WERI-Rb-1 (cell line): Measurements from ENCODE around the gene DOCK10.
"Not testable (repeated sequence)": the region's sequence is repeated elsewhere in the genome, so short reads cannot be mapped to it uniquely, and the experiment has no call there.

Source experiments
- DNase-seq: peaks from one replicate; pipeline ENCODE4 v3.0.0-alpha.2; 2020
- H3K27ac ChIP-seq: fragments of 250-450 bp; sonication (Bioruptor Pico); 2 replicates; pipeline ENCODE4 v1.5.1; 2020; ENCODE audit warnings: mild to moderate bottlenecking, moderate library complexity
- H3K27me3 ChIP-seq: fragments of 250-450 bp; sonication (Bioruptor Pico); 2 replicates; pipeline ENCODE4 v1.5.1; 2021; ENCODE audit warnings: mild to moderate bottlenecking, low read depth, moderate library complexity; ENCODE audit not compliant: insufficient read depth, severe bottlenecking
- H3K36me3 ChIP-seq: fragments of 250-450 bp; sonication (Bioruptor Pico); 2 replicates; pipeline ENCODE4 v1.5.1; 2020; ENCODE audit warnings: mild to moderate bottlenecking, moderate library complexity
- H3K4me3 ChIP-seq: 2 replicates; pipeline ENCODE4 v1.5.1; 2011; ENCODE audit warnings: low read depth, mild to moderate bottlenecking, control low read depth, low read length
- H3K9me3 ChIP-seq: fragments of 250-450 bp; sonication (Bioruptor Pico); 2 replicates; pipeline ENCODE4 v1.5.1; 2021; ENCODE audit warnings: mild to moderate bottlenecking, moderate library complexity; ENCODE audit not compliant: severe bottlenecking
- TF ChIP-seq, protein P1 (sequence below): IDR thresholded peaks from 2 replicates; pipeline ENCODE4 v1.5.1; 2011; ENCODE audit warnings: low read depth, mild to moderate bottlenecking, control low read depth, inconsistent platforms, low read length

Gene DOCK10

DNA sequence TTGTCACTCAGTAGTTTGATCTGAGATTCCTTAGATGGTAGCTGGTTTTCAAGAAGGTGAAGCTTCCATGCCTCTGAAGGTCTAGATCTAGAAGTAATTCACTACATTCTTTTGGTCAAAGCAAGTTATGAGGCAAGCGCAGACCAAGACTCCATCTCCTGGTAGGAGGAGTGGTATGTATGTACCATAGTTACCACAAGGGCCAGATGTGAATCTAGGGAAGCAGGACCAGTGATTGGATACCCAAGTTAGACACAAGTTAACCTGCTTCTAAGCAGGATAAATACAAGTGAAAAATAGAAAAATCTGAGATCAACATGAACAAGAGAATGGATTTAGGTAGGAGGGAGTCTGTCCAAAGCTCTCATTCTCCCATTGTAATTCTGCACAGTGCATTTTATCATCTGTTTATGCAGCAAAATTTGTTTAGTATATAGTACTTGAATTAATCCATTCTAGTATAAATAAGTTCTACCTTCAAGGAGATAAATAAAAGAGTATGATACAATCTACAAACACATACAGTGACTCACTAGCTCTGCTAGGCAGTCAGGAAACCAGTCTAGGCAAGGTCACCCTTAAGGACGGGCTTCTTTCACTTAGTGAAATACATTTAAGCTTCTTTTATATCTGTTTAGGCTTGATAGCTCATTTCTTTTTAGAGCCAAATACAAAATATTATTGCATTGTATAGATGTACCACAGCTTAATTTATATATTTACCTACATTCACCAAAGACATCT lies 14.2 kb upstream of the DOCK10 start:
- no peak for DNase-seq
- TF ChIP-seq, protein P1, sequence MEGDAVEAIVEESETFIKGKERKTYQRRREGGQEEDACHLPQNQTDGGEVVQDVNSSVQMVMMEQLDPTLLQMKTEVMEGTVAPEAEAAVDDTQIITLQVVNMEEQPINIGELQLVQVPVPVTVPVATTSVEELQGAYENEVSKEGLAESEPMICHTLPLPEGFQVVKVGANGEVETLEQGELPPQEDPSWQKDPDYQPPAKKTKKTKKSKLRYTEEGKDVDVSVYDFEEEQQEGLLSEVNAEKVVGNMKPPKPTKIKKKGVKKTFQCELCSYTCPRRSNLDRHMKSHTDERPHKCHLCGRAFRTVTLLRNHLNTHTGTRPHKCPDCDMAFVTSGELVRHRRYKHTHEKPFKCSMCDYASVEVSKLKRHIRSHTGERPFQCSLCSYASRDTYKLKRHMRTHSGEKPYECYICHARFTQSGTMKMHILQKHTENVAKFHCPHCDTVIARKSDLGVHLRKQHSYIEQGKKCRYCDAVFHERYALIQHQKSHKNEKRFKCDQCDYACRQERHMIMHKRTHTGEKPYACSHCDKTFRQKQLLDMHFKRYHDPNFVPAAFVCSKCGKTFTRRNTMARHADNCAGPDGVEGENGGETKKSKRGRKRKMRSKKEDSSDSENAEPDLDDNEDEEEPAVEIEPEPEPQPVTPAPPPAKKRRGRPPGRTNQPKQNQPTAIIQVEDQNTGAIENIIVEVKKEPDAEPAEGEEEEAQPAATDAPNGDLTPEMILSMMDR, result no peak
- no peak overlapping the region for H3K4me3 ChIP-seq
- H3K27me3 ChIP-seq, result no peaks in the 10 kb centered on the region
- no peaks in the 10 kb centered on the region for H3K9me3 ChIP-seq
- no peak overlapping the region for H3K27ac ChIP-seq
- no peaks in the 10 kb centered on the region for H3K36me3 ChIP-seq

DNA sequence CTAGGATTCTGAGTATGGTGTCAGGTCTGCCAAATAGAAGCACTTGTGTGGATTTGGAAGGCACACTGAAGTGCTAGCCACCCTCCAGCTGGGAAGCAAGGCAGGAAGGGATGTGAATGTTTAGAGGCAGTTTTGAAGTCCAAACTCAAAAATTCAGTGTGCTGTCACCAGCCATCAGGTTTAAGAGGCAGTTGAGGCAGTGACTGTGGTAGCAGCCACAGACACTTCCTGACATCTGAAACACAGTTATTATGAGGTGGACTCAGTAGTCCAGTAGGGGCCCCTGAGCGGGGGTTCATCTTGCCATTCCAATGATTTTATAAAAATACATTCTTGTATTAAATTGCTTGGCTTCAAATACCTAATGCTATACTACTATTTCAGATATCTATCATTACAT lies 13.4 kb upstream of the DOCK10 start:
- H3K4me3 ChIP-seq, result no peak overlapping the region
- H3K27ac ChIP-seq, result no peak overlapping the region
- TF ChIP-seq, protein P1, result no peak
- no peaks in the 10 kb centered on the region for H3K27me3 ChIP-seq
- H3K36me3 ChIP-seq, result no peaks in the 10 kb centered on the region
- H3K9me3 ChIP-seq, result no peaks in the 10 kb centered on the region
- DNase-seq, result no peak

DNA sequence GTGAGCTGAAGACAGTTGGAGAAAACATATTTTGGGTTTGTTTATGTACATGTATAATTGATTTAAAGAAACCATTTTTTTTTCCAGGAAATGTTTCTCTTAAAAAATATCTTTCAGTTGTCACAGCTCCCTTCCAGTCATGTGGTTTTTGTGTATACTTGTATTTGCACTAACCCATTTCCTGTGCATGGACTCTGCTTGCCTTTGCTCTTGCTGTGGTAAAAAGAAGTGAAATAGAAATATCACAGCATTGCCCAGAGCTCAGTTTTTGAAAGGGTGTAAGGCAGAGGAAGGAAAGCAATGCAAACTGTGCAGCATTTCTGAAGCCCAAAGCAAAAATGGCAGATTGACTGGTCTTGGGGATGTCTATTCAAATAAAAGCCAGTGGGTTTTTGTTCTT lies 10.4 kb upstream of the DOCK10 start:
- TF ChIP-seq, protein P1, result no peak
- H3K9me3 ChIP-seq, result no peaks in the 10 kb centered on the region
- H3K4me3 ChIP-seq, result no peak overlapping the region
- DNase-seq, result no peak
- no peak overlapping the region for H3K27ac ChIP-seq
- no peaks in the 10 kb centered on the region for H3K36me3 ChIP-seq
- H3K27me3 ChIP-seq, result no peaks in the 10 kb centered on the region

DNA sequence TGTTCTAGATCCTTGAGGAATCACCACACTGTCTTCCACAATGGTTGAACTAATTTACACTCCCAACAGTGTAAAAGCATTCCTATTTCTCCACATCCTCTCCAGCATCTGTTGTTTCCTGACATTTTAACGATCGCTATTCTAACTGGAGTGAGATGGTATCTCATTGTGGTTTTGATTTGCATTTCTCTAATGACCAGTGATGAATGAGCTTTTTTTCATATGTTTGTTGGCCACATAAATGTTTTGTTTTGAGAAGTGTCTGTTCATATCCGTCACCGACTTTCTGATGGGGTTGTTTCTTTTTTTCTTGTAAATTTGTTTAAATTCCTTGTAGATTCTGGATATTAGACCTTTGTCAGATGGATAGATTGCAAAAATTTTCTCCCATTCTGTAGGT lies 5.2 kb upstream of the DOCK10 start:
- H3K9me3 ChIP-seq, result not testable (repeated sequence)

DNA sequence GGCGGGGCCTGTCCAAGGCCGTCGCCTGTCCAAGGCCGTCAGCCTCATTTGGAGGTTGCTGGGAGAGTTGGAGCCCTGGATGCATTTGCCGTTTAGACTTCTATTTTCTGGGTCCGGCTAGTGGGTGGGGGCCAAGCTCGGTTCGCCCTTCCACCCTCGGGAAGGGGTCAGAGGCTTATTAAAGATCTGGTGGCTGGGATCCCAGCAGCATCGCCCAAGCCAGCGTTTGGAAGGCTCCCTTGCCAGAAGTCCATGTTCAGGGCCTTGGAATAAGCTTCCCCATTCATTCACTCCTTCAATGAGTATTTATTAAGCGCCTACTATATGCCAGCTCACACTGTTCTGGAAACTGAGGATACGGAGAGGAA lies 516 bp upstream of the DOCK10 start:
- no peaks in the 10 kb centered on the region for H3K36me3 ChIP-seq
- H3K9me3 ChIP-seq, result no peaks in the 10 kb centered on the region
- DNase-seq, result no peak
- H3K4me3 ChIP-seq, result peak overlapping the region; percentile 77
- no peak overlapping the region for H3K27ac ChIP-seq
- TF ChIP-seq, protein P1, result no peak
- H3K27me3 ChIP-seq, result no peaks in the 10 kb centered on the region

More for the DNA sequence above, 5.2 kb upstream of the DOCK10 start:
- H3K27ac ChIP-seq, H3K27me3 ChIP-seq, H3K4me3 ChIP-seq, DNase-seq, H3K36me3 ChIP-seq: not testable (repeated sequence)

DNA sequence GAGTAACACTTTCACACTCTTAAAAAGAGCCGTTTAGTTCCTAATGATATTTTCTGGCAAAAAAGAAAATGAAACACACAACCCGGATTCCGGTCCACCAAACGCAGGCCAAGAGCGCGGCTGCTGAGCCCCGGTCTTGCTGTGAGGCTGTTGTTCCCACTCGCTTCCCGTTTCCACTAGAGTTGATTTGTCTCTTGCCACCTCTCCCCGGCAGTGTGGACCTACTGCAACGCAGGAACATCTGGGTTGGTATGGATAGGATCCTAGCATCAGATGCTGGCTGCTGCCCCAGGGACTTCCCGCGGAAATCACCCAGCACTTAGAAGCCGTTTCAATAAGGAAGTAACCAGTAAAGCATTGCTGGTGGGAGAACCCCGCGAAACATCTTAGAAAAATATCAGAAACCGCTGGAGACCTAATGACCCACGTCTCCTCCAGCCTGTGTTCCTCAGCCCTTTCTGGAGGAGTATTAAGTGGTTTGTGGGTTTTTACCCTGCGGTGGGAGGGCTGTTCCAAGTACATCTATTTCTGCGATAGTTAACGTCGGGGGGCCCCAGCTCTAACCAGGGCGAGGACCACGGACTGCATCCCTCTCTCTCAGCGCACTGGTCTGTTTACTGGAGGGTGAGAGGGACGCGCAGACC lies 939 bp downstream of the DOCK10 start:
- TF ChIP-seq, protein P1, result no peak
- H3K4me3 ChIP-seq, result peak overlapping the region; percentile 77
- H3K9me3 ChIP-seq, result no peaks in the 10 kb centered on the region
- H3K27ac ChIP-seq, result no peak overlapping the region
- H3K27me3 ChIP-seq, result no peaks in the 10 kb centered on the region
- no peak for DNase-seq
- H3K36me3 ChIP-seq, result no peaks in the 10 kb centered on the region
